NCI-H2227 (cell line): ENCODE measurements around the gene DCLRE1C.
"Not testable (repeated sequence)": the region's sequence is repeated elsewhere in the genome, so short reads cannot be mapped to it uniquely, and the experiment has no call there.

ENCODE experiments used
- DNase-seq: peaks from one replicate; lab custom pipeline; 2025; ENCODE audit not compliant: unreplicated experiment; lab: John Stamatoyannopoulos, UW

DCLRE1C gene

DNA sequence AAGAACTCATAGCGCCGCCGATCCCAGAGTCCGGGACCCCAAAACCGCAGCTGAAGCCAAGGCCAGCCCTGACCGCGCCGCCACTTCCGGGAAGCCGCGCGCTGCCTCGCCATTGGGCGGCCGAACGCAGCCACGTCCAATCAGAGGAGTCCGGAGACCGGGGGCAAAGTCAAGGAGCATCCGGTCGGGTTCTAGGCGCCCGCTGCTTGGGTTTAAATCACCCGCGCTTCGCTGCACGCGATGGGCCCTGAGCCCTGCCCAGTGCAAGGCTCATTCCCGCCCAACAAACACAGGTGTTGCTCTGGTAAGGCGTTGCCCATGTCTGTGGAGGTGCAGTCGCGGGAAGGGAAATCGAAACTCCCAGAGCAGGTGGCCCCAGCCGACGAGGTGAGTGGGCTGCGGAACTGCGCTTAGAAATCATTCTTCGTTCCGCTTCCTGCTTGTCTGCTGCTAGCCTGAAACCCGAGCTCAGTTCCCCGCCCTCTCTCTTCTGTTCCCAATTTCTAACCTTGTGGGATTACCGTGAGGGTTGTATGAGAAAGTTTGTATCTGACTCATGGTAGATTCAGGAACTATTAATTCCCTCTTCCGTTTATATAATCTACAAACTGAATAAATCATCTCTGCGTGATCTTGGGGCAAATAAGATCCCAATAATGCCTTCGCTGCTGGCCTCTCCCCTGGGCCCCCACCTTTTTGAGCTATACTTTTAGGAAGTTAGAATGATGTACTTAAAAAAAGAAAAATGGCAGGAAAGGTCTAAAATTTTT is at the start of gene DCLRE1C:
Gene DCLRE1C, minus strand, starts transcription at position 96 of the 770 bp plus-strand sequence. Its CDS starts 86 bp downstream, at position 10.
- peak; percentile 88 for DNase-seq

DNA sequence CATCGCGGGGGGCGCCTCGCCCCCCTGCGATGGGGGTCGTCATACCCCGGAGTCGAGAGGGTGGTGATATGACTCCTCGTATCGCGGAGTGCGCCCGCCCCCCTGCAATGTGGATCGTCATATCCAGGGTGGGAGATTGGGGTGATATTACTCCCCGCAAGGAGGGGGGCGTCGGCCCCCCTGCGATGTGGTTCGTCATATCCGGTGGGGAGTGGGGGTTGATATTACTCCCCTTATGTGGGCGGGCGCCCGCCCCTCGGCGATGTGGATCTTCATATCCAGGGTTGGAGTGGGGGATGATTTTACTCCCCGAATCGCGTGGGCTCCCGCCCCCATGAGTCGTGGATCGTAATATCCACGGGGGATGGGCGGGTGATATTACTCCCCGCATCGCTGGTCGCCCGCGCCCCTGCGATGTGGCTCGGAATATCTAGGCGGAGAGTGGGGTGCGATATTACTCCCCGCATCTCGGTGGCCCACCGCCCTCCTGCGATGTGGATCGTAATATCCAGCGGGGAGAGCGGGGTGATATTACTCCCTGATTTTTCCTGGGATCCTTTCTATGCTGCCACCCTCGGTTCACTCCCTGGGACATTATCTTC is 42.2 kb upstream of the DCLRE1C start:
- no peak for DNase-seq

DNA sequence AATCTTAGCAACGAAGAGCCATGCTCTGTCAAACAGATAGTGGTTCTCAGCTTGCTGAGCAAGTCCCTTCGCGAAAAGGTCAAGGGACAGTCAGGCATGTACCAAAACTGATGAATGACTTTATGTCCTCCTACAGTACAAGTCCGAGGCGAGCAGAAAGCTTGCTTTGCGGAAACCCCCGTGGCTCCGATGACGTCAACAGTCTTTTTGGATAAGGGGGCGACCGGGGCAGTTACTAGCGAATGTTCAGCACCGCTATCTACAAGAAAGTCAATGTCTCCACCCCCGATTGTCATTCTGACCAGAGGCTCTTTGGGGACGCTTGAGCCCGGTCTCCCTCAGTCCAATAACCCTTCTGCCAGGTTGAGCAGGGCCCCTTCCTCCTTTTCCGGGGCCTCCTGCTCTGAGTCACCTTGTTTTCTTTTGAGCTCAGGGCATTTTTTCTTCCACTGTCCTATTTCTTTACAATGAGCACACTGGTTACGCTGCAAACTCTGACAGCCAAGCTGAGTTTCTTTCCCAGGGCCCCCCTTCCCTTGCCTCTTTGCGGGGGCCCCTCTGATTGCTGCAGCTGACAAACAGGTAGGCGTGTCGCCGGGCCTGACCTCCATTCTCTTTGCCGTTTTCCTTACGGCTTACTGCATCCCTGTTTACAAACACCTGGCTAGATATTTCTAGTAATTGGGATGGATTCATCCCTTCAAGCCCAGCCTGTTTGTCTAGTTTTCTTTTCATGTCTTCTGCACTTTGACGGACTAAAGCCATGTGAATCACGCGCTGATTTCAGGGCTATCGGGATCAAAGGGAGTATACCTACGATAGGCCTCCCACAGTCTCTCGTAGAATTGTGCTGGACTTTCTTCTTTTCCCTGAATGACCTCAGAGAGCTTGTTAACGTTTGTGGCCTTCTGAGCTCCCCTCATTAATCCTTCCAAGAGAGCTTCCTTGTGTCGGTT is 39.9 kb upstream of the DCLRE1C start:
- not testable (repeated sequence) for DNase-seq

GRCh38 chr10:14992336-14992735 is 38.4 kb upstream of the DCLRE1C start:
- not testable (repeated sequence) for DNase-seq

GRCh38 chr10:14991035-14991749 is 37.3 kb upstream of the DCLRE1C start:
- DNase-seq = not testable (repeated sequence)

GRCh38 chr10:14989552-14989951 is 35.7 kb upstream of the DCLRE1C start:
- DNase-seq = not testable (repeated sequence)

GRCh38 chr10:14982744-14983143 is 28.8 kb upstream of the DCLRE1C start:
- no peak for DNase-seq

GRCh38 chr10:14975672-14976273 is 21.9 kb upstream of the DCLRE1C start:
- DNase-seq = peak; percentile 8

DNA sequence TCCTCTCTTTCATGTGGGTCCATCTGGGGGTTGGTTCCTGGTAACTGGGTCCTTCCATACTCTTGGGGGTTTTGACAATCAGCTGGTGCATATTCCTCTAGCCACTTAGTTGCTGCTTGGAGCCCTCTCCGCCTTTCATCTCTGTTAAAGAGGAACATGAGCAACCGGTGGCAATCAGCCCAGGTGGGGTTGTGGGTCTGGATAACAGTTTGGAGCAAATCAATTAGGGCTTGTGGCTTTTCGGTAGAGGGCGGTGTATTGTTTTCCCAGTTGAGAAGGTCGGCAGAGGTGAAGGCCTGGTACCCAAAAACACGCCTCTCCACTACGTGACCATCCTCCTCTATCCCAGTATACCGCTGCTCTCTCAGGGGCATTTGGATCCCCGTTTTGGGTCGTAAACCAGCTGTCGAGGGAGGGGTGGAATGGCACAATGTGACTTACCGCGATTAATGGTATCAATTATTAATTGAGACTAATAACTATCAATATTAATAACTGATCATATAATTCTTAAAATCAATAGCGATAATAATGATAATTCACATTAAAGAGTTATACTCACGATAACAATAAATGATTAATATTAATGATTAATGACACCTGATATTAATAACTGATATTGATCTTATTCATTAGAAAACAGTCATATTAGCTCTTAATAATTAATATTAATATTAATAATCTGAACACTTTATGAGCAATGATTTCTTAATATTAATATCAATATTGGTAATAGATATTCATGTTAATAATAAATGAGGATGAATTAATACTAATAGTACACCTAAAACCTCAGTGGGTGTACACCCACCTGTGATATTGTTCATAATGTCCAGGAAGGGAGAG is 20.5 kb upstream of the DCLRE1C start:
- DNase-seq = not testable (repeated sequence)

DNA sequence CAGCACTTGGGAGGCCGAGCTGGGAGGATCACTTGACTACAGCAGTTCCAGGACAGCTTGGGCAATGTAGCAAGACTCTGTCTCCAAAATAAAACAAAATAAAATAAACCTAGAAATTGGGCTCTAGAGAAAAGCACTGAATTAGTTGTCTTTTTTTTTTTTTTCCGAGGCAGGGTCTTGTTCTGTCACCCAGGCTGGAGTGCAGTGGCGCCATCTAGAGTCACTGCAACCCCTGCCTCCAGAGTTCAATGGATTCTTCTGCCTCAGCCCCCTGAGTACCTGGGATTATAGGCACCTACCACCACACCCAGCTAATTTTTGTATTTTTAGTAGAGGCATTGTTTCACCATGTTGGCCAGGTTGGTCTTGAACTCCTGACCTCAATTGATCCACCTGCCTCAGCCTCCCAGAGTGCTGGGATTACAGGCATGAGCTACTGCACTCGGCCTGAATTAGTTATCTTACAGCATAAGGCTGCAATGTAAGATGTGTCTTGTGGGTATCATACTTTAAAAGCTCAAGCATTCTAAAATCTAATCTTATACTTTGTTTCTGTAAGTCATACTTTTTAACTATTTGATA is 18.1 kb upstream of the DCLRE1C start:
- DNase-seq = peak; percentile 11

GRCh38 chr10:14967897-14968296 is 14.0 kb upstream of the DCLRE1C start:
- no peak for DNase-seq

GRCh38 chr10:14959221-14960057 is 5.5 kb upstream of the DCLRE1C start, which contains the start of gene MEIG1:
Gene MEIG1 (plus strand): TSS chr10:14959388. CDS start chr10:14966469, 7,081 bp downstream.
- DNase-seq = peak; percentile 91

DNA sequence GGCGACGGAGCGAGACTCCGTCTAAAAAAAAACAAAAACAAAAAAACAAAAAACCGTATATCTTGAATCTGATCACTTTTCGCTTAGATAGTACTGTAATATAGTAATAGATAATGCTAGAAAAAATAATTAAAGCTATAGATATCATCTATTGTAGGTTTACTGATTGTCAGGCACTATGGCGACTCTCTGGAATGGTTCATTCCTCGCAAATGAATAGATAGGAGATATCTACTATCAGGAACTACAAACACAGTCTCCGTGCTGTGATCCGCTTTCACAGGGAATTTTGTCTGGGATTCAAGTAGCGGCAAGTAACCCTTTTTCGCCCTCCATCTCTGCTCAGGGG is 5.0 kb upstream of the DCLRE1C start:
- no peak for DNase-seq

DNA sequence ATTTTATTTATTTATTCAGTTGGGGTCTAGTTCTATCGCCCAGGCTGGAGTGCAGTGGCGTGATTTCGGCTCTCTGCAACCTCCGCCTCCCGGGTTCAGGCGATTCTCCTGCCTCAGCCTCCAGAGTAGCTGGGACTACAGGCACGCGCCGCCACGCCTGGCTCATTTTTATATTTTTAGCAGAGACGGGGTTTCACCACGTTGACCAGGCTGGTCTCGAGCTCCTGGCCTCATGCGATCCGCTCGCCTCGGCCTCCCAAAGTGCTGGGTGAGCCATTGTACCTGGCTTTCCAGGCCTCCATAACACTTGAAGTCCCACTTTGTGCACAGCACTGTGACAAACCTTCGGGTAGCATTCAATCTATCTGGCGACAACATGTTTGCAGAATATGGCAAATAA is 1.0 kb upstream of the DCLRE1C start:
- no peak for DNase-seq

GRCh38 chr10:14953424-14954000 is 384 bp downstream of the DCLRE1C start:
- peak; percentile 57 for DNase-seq

DNA sequence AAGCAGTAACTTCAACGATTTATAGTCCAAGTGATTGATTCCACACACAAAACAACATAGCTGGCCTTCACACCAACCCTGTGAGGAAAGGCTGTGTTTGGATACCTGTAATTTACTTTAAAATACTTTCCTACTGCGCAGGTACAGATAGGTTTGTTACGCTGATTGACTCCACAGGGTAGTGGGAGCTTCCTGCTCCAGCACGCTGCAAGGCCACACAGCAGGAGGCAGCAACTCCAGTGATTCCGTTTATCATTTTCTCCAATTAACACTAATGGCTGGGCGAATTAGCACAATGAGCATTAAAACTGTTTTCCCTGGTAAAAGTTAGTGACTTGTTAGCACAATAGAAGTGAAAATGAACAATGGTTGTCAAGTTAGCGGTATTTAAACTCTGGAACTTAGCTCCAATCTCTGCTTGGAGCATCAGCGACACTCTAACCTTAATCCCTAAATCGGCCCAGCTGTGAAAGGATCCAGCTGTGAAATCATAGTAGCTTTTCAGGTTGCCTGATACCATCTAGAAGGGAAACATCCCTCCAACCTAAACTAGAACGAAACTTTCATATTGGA is 959 bp downstream of the DCLRE1C start:
- no peak for DNase-seq

GRCh38 chr10:14949291-14949690 is 4.6 kb downstream of the DCLRE1C start:
- DNase-seq = no peak
